Testis (tissue), 2 donors: ENCODE results near the gene OCSTAMP.

Experiments
- POLR2A ChIP-seq: fragments of 450-650 bp; IDR thresholded peaks from one replicate; pipeline ENCODE4 v1.6.1; 2017; ENCODE audit warnings: antibody characterized with exemption, mild to moderate bottlenecking, moderate library complexity
- TF ChIP-seq, protein P1 (sequence below), 3 experiments: fragments of 450-650 bp in 2 of 3; fragments of 200-600 bp in 1 of 3; sonication (generic) in 1 of 3; IDR thresholded peaks; one replicate each; pipeline ENCODE4 v1.5.1; 2016 to 2019; ENCODE audit warnings: antibody characterized with exemption in 3 of 3, mild to moderate bottlenecking in 2 of 3, moderate library complexity in 1 of 3

DNA sequence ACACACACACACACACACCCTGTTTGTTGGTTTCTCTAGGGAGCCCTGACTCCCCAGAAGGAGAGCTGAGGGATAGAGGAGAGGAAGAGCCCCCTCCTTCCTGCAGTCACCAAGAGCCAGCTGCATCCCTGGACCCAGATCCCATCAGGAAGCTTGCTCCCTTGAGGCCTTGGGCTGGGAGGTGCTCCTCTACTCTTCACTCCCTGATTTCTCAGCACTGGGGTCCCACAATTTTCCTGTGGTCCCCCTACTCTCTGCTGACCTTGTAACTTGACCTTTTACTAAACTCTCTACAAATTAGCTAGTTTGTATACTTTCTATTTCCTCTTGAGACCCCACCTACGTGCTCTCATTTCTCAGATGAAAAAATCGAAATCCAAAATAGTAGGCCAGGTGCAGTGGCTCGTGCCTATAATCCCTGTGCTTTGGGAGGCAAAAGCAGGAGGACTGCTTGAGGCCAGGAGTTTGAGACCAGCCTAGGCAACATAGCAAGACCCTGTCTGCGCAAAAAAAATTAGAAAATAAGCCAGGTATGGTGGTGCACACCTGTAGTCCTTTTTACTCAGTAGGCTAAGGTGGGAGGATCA is 5.0 kb upstream of the OCSTAMP start:
- TF ChIP-seq, protein P1, sequence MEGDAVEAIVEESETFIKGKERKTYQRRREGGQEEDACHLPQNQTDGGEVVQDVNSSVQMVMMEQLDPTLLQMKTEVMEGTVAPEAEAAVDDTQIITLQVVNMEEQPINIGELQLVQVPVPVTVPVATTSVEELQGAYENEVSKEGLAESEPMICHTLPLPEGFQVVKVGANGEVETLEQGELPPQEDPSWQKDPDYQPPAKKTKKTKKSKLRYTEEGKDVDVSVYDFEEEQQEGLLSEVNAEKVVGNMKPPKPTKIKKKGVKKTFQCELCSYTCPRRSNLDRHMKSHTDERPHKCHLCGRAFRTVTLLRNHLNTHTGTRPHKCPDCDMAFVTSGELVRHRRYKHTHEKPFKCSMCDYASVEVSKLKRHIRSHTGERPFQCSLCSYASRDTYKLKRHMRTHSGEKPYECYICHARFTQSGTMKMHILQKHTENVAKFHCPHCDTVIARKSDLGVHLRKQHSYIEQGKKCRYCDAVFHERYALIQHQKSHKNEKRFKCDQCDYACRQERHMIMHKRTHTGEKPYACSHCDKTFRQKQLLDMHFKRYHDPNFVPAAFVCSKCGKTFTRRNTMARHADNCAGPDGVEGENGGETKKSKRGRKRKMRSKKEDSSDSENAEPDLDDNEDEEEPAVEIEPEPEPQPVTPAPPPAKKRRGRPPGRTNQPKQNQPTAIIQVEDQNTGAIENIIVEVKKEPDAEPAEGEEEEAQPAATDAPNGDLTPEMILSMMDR (IDR thresholded peaks at IDR 0.05), result no peak
- no peak for TF ChIP-seq POLR2A
